ENCODE results near the gene NR2F1-AS1. TPM values are rescaled to one million over a fixed set of nuclear protein-coding genes. Genes with fewer than 3 reads are reported as not detected.
"Not testable (repeated sequence)": the region's sequence is repeated elsewhere in the genome, so short reads cannot be mapped to it uniquely, and the experiment has no call there.

NR2F1-AS1 gene
- total and polyA plus RNA-seq, 3 donors from 2014 or later, result 15.6 to 24.8 (median 20.6) TPM

DNA sequence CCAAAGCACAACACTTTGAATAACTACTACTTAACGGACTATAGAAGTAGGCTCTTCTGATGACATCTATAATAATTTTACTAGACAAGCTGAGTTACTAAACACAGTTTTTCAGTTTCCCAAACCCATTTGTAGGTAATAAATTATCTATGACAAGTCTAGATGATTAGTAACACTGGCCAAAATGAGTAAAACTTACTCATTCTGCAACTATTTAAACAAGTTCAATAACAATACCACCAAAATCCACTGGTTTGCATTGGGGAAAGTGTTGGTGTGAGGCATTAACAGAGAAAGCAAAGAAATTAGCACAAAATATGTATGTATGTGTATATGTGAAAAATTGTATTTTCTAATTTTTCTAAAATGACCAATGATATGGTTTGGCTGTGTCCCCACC is 119.3 kb downstream of the NR2F1-AS1 start:
- H3K27me3 ChIP-seq, result no peaks in the 10 kb centered on the region
- H3K36me3 ChIP-seq (ENCODE audit: low read depth, missing control alignments), result no peaks in the 10 kb centered on the region
- DNase-seq, result no peak
- 88% methylated on average over 1 of the region's 1 CpG for WGBS, 2 donors
- no peak for TF ChIP-seq POLR2A (IDR thresholded peaks at IDR 0.05)
- TF ChIP-seq, protein P1, sequence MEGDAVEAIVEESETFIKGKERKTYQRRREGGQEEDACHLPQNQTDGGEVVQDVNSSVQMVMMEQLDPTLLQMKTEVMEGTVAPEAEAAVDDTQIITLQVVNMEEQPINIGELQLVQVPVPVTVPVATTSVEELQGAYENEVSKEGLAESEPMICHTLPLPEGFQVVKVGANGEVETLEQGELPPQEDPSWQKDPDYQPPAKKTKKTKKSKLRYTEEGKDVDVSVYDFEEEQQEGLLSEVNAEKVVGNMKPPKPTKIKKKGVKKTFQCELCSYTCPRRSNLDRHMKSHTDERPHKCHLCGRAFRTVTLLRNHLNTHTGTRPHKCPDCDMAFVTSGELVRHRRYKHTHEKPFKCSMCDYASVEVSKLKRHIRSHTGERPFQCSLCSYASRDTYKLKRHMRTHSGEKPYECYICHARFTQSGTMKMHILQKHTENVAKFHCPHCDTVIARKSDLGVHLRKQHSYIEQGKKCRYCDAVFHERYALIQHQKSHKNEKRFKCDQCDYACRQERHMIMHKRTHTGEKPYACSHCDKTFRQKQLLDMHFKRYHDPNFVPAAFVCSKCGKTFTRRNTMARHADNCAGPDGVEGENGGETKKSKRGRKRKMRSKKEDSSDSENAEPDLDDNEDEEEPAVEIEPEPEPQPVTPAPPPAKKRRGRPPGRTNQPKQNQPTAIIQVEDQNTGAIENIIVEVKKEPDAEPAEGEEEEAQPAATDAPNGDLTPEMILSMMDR (IDR thresholded peaks at IDR 0.05), result no peak
- no peak overlapping the region for H3K27ac ChIP-seq
- H3K9me3 ChIP-seq, result no peaks in the 10 kb centered on the region
- no peak overlapping the region for H3K4me3 ChIP-seq
- H3K4me1 ChIP-seq, result no peaks in the 10 kb centered on the region
- intact Hi-C loops (cut with DNase I; ENCODE audit: low total_unique reads), result no loop called here

DNA sequence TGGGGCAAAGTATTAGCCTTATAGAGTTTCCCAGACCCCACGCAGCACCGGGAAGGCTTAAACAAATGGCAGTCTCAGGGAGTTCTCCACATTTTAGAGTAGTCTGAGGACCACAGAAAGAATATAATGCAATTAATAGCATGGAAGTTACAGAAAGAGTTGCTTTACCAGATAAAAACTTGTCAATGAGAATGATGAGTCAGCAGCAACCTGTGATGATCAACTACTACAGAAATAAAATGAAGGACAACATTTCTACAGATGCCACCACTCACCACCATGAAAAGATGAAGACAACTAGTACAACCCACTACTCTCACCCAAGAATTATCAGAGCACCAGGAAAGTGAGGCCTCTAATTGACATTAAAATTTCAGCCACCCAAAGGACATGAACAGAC is 120.7 kb downstream of the NR2F1-AS1 start:
- Histone ChIP-seq H3K4me3 (no peak overlapping the region), H3K9me3 (no peaks in the 10 kb centered on the region), H3K27ac (no peak overlapping the region), H3K27me3 (no peaks in the 10 kb centered on the region), H3K4me1 (no peaks in the 10 kb centered on the region), H3K36me3 (ENCODE audit: low read depth, missing control alignments) (no peaks in the 10 kb centered on the region)
- DNase-seq, result no peak
- intact Hi-C loops (cut with DNase I; ENCODE audit: low total_unique reads), result no loop called here
- TF ChIP-seq, protein P1 (IDR thresholded peaks at IDR 0.05), result no peak
- no peak for TF ChIP-seq POLR2A (IDR thresholded peaks at IDR 0.05)
- WGBS, 2 donors, result 96 to 100% methylated on average over 2 of the region's 2 CpGs

GRCh38 chr5:93456796-93457195 is 124.2 kb downstream of the NR2F1-AS1 start:
- DNase-seq; intact Hi-C loops (cut with DNase I; ENCODE audit: low total_unique reads): not testable (repeated sequence)
- 82 to 88% methylated on average over 6 to 8 of the region's 8 CpGs for whole genome bisulfite sequencing, 2 donors

DNA sequence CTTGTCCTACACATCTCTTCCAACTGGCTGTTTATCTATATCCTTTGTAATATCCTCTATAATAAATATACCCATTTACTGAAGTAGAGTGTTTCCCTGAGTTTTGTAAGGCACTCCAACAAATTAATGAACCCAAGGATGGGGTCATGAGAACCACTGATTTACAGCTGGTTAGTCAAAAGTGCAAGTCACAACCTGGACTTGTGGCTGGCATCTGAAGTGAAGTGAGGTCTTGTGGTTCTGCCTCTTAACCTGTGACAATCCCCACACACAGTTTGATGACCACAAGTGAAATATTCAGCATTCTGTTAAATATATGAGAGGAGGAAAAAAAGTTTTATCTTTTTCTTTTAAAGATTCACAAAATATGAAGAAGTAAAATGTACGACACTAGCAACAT is 126.1 kb downstream of the NR2F1-AS1 start:
- no peak for DNase-seq
- H3K9me3 ChIP-seq, result no peaks in the 10 kb centered on the region
- H3K4me1 ChIP-seq, result no peaks in the 10 kb centered on the region
- H3K4me3 ChIP-seq, result no peak overlapping the region
- intact Hi-C loops (cut with DNase I; ENCODE audit: low total_unique reads), result no loop called here
- H3K27ac ChIP-seq, result no peak overlapping the region
- no peaks in the 10 kb centered on the region for H3K27me3 ChIP-seq
- TF ChIP-seq, protein P1 (IDR thresholded peaks at IDR 0.05), result no peak
- 88 to 93% methylated on average over 1 of the region's 1 CpG for WGBS, 2 donors
- no peaks in the 10 kb centered on the region for H3K36me3 ChIP-seq (ENCODE audit: low read depth, missing control alignments)

More at GRCh38 chr5:93456796-93457195, 124.2 kb downstream of the NR2F1-AS1 start:
- H3K27ac ChIP-seq; H3K9me3 ChIP-seq; H3K36me3 ChIP-seq (ENCODE audit: low read depth, missing control alignments); H3K27me3 ChIP-seq; H3K4me1 ChIP-seq; H3K4me3 ChIP-seq: not testable (repeated sequence)

GRCh38 chr5:93452255-93452654 is 128.8 kb downstream of the NR2F1-AS1 start:
- intact Hi-C loops (cut with DNase I; ENCODE audit: low total_unique reads), result no loop called here
- H3K27ac ChIP-seq, result no peak overlapping the region
- DNase-seq, result no peak
- no peak overlapping the region for H3K4me3 ChIP-seq
- no peaks in the 10 kb centered on the region for H3K36me3 ChIP-seq (ENCODE audit: low read depth, missing control alignments)
- no peaks in the 10 kb centered on the region for H3K9me3 ChIP-seq
- no peaks in the 10 kb centered on the region for H3K27me3 ChIP-seq
- TF ChIP-seq, protein P1 (IDR thresholded peaks at IDR 0.05), result no peak
- TF ChIP-seq POLR2A (IDR thresholded peaks at IDR 0.05), result no peak
- H3K4me1 ChIP-seq, result no peaks in the 10 kb centered on the region
